HEK293 (cell line): ENCODE results near the gene ZSCAN31.
"Not testable (repeated sequence)": the region's sequence is repeated elsewhere in the genome, so short reads cannot be mapped to it uniquely, and the experiment has no call there.

ENCODE experiments used
- CTCF ChIA-PET: fragments of 350-600 bp; formaldehyde crosslinking; extraction: SDS; loops from one replicate; lab custom pipeline; 2021; ENCODE audit warnings: antibody characterized with exemption; lab: Yijun Ruan, JAX
- POLR2A ChIA-PET: fragments of 300-600 bp; formaldehyde crosslinking; extraction: SDS; loops from one replicate; lab custom pipeline; 2020; ENCODE audit warnings: antibody characterized with exemption, inconsistent platforms; lab: Yijun Ruan, JAX
- H3K27ac ChIP-seq: fragments of 200-500 bp; sonication (Bioruptor generic); 2 replicates; pipeline ENCODE4 v1.5.1; 2014; ENCODE audit warnings: low read depth, low read length, control low read depth, inconsistent platforms; ENCODE audit errors: extremely low read depth
- H3K36me3 ChIP-seq, 2 experiments: fragments of 200-500 bp in 1 of 2; sonication (Bioruptor generic) in 1 of 2; 1 replicate in 1 of 2; 2 replicates in 1 of 2; pipeline ENCODE4 v1.5.1; 2014 to 2017; ENCODE audit warnings: inconsistent platforms in 2 of 2, low read length in 2 of 2; ENCODE audit not compliant: control insufficient read depth in 2 of 2, insufficient read depth in 1 of 2
- H3K4me1 ChIP-seq: fragments of 200-500 bp; sonication (Bioruptor generic); 2 replicates; pipeline ENCODE4 v1.5.1; 2014; ENCODE audit warnings: mild to moderate bottlenecking, low read length, inconsistent platforms; ENCODE audit not compliant: control insufficient read depth, insufficient read depth
- H3K4me3 ChIP-seq: 2 replicates; pipeline ENCODE4 v1.5.1; 2011; ENCODE audit warnings: low read depth, mild to moderate bottlenecking, control low read depth, low read length, moderate library complexity
- H3K9me3 ChIP-seq: fragments of 200-500 bp; sonication (Bioruptor generic); 2 replicates; pipeline ENCODE4 v1.5.1; 2014; ENCODE audit warnings: low read depth, low read length, inconsistent platforms; ENCODE audit not compliant: control insufficient read depth, insufficient read depth
- ATF2 ChIP-seq: fragments of 450-650 bp; formaldehyde crosslinking; IDR thresholded peaks from 2 replicates; pipeline ENCODE4 v1.5.1; 2016; ENCODE audit warnings: missing biosample characterization, missing genetic modification characterization, low read depth
- BCL11A ChIP-seq: fragments of 450-650 bp; formaldehyde crosslinking; IDR thresholded peaks from 2 replicates; pipeline ENCODE4 v1.5.1; 2016; ENCODE audit warnings: low read depth, missing biosample characterization, missing genetic modification characterization
- BCL6B ChIP-seq: fragments of 450-650 bp; formaldehyde crosslinking; IDR thresholded peaks from 2 replicates; pipeline ENCODE4 v1.5.1; 2017; ENCODE audit warnings: missing biosample characterization, missing genetic modification characterization
- TSHZ1 ChIP-seq: fragments of 450-650 bp; formaldehyde crosslinking; IDR thresholded peaks from 2 replicates; pipeline ENCODE4 v1.5.1; 2016; ENCODE audit warnings: missing biosample characterization, missing genetic modification characterization, borderline replicate concordance
- ZNF202 ChIP-seq: fragments of 450-650 bp; formaldehyde crosslinking; IDR thresholded peaks from 2 replicates; pipeline ENCODE4 v1.5.1; 2016; ENCODE audit warnings: missing biosample characterization, missing genetic modification characterization, borderline replicate concordance
- ZNF248 ChIP-seq: fragments of 450-650 bp; formaldehyde crosslinking; IDR thresholded peaks from 2 replicates; pipeline ENCODE4 v1.5.1; 2017; ENCODE audit warnings: missing biosample characterization, missing genetic modification characterization
- ZNF280D ChIP-seq: fragments of 450-650 bp; formaldehyde crosslinking; IDR thresholded peaks from 2 replicates; pipeline ENCODE4 v1.5.1; 2016; ENCODE audit warnings: missing biosample characterization, missing genetic modification characterization
- ZNF394 ChIP-seq: fragments of 450-650 bp; formaldehyde crosslinking; IDR thresholded peaks from 2 replicates; pipeline ENCODE4 v1.5.1; 2016; ENCODE audit warnings: missing biosample characterization, missing genetic modification characterization, mild to moderate bottlenecking, moderate library complexity, borderline replicate concordance
- ZNF398 ChIP-seq: fragments of 450-650 bp; formaldehyde crosslinking; IDR thresholded peaks from 2 replicates; pipeline ENCODE4 v1.5.1; 2017; ENCODE audit warnings: missing biosample characterization, missing genetic modification characterization
- ZNF518A ChIP-seq: fragments of 450-650 bp; formaldehyde crosslinking; conservative IDR thresholded peaks from 2 replicates; pipeline ENCODE4 v1.5.1; 2016; ENCODE audit warnings: low read depth, missing biosample characterization, missing genetic modification characterization
- ZNF529 ChIP-seq: fragments of 450-650 bp; formaldehyde crosslinking; IDR thresholded peaks from 2 replicates; pipeline ENCODE4 v1.5.1; 2017; ENCODE audit warnings: missing genetic modification characterization, missing biosample characterization; ENCODE audit not compliant: insufficient replicate concordance
- ZNF785 ChIP-seq: fragments of 450-650 bp; formaldehyde crosslinking; IDR thresholded peaks from 2 replicates; pipeline ENCODE4 v1.5.1; 2016; ENCODE audit warnings: missing biosample characterization, missing genetic modification characterization

Gene ZSCAN31

GRCh38 chr6:28360961-28361360 lies 25.0 kb upstream of the ZSCAN31 start:
- no peak for TF ChIP-seq ATF2 (tag by site-specific recombination)
- no peak for TF ChIP-seq ZNF280D (tag by site-specific recombination)
- TF ChIP-seq ZNF529 (tag by site-specific recombination), result no peak
- no peak for TF ChIP-seq ZNF518A (tag by site-specific recombination)
- no peak for TF ChIP-seq ZNF394 (tag by site-specific recombination)
- ChIA-PET CTCF (interaction anchor here (0.5 kb wide), 1 partner anchor 134 kb away, joined by 3 read pairs; no protein-coding TSS in a partner anchor), POLR2A (interaction anchor here (0.6 kb wide), 1 partner anchor 309 kb away, joined by 5 read pairs; no protein-coding TSS in a partner anchor)
- Histone ChIP-seq H3K27ac (no peak overlapping the region), H3K4me1 (no peaks in the 10 kb centered on the region), H3K4me3 (no peak overlapping the region), H3K9me3 (no peaks in the 10 kb centered on the region), H3K36me3 (peaks cover 24 to 56% of the 10 kb centered on the region in 2 experiments)

GRCh38 chr6:28359562-28359961 lies 23.6 kb upstream of the ZSCAN31 start:
- CTCF ChIA-PET, result interaction anchor here (1.2 to 1.3 kb wide), 2 partner anchors 34 to 464 kb away, joined by 3 to 5 read pairs; no protein-coding TSS in a partner anchor
- H3K36me3 ChIP-seq, result peaks cover 13 to 42% of the 10 kb centered on the region in 2 experiments
- POLR2A ChIA-PET, result interaction anchor here (1.1 to 1.3 kb wide), 2 partner anchors 10 to 24 kb away, joined by 3 read pairs; partner anchors contain the start of gene ZKSCAN3

GRCh38 chr6:28357036-28357435 lies 21.1 kb upstream of the ZSCAN31 start:
- TF ChIP-seq ZNF202 (tag by site-specific recombination) (no peak), ZNF248 (tag by site-specific recombination) (no peak), ZNF785 (tag by site-specific recombination) (no peak), ZNF398 (tag by site-specific recombination) (no peak), TSHZ1 (no peak), BCL6B (tag by site-specific recombination) (no peak), BCL11A (tag by site-specific recombination) (no peak)
- TF ChIP-seq, all 188 proteins: peak for 0
- CTCF ChIA-PET, result interaction anchor here (1.2 to 2.8 kb wide), 11 partner anchors 11 to 252 kb away, joined by 3 to 19 read pairs (median 4); partner anchors contain the start of genes PGBD1 and ZSCAN26
- no peak overlapping the region for H3K27ac ChIP-seq
- no peaks in the 10 kb centered on the region for H3K4me1 ChIP-seq
- H3K9me3 ChIP-seq, result no peaks in the 10 kb centered on the region
- H3K36me3 ChIP-seq, result peaks cover 0 to 29% of the 10 kb centered on the region in 2 experiments; a peak in 2 of 3 replicates
- H3K4me3 ChIP-seq, result no peak overlapping the region
- POLR2A ChIA-PET, result no interaction called here

More at GRCh38 chr6:28359562-28359961, 23.6 kb upstream of the ZSCAN31 start:
- not testable (repeated sequence) for H3K27ac ChIP-seq, H3K4me3 ChIP-seq, H3K9me3 ChIP-seq, H3K4me1 ChIP-seq
